Gastrocnemius medialis (tissue), 4 donors: ENCODE results near the gene TMCC3. TPM values are rescaled to one million over a fixed set of nuclear protein-coding genes. Genes with fewer than 3 reads are reported as not detected.
"Not testable (repeated sequence)": the region's sequence is repeated elsewhere in the genome, so short reads cannot be mapped to it uniquely, and the experiment has no call there.

Experiments used
- ATAC-seq, 2 donors: fragments of 150-250 bp; one replicate each; pipeline ENCODE4 v1.9.1; 2016
- DNase-seq, 2 donors: peaks; one replicate each; pipeline ENCODE4 v3.0.0-alpha.2; 2019
- H3K27ac ChIP-seq, 4 donors: fragments of 200-600 bp; sonication (generic); 1 replicate in 1 of 4; 2 replicates in 3 of 4; pipeline ENCODE4 v1.5.1; 2016 to 2018; ENCODE audit warnings: mild to moderate bottlenecking in 2 of 4, moderate library complexity in 1 of 4
- H3K27me3 ChIP-seq, 3 donors: fragments of 200-600 bp; sonication (generic) in 2 of 3; 1 replicate in 1 of 3; 2 replicates in 2 of 3; pipeline versions ENCODE4 v1.5.1 to v1.6.0; 2016 to 2019; ENCODE audit warnings: mild to moderate bottlenecking in 1 of 3, moderate library complexity in 1 of 3
- H3K36me3 ChIP-seq, 2 donors: fragments of 200-600 bp; sonication (generic) in 1 of 2; one replicate each; pipeline ENCODE4 v1.5.1; 2017 to 2018
- H3K4me1 ChIP-seq, 2 donors: fragments of 200-600 bp; sonication (generic) in 1 of 2; one replicate each; pipeline ENCODE4 v1.5.1; 2016 to 2017; ENCODE audit warnings: mild to moderate bottlenecking in 2 of 2
- H3K4me3 ChIP-seq, 4 donors: fragments of 200-600 bp; sonication (generic) in 3 of 4; 1 replicate in 1 of 4; 2 replicates in 3 of 4; pipeline ENCODE4 v1.5.1; 2016 to 2019; ENCODE audit warnings: mild to moderate bottlenecking in 2 of 4
- H3K9me3 ChIP-seq, 3 donors: fragments of 200-600 bp; sonication (generic) in 2 of 3; 1 replicate in 1 of 3; 2 replicates in 2 of 3; pipeline ENCODE4 v1.5.1; 2016 to 2019
- CTCF ChIP-seq, 5 experiments: fragments of 450-650 bp in 3 of 5; fragments of 200-600 bp in 2 of 5; sonication (generic) in 2 of 5; IDR thresholded peaks in 4 of 5; conservative IDR thresholded peaks in 1 of 5; 1 replicate in 4 of 5; 2 replicates in 1 of 5; pipeline ENCODE4 v1.5.1; 2016 to 2019; ENCODE audit warnings: antibody characterized with exemption in 5 of 5, mild to moderate bottlenecking in 3 of 5, moderate library complexity in 3 of 5
- POLR2A ChIP-seq, 2 donors: fragments of 450-650 bp; IDR thresholded peaks; one replicate each; pipeline ENCODE4 v1.6.1; 2017; ENCODE audit warnings: antibody characterized with exemption in 2 of 2, mild to moderate bottlenecking in 2 of 2, moderate library complexity in 2 of 2
- in situ Hi-C, 4 donors: fragments of 200-750 bp; cut with MboI; loops; one replicate each; pipeline versions ENCODE4 v1.15.0 to v1.8.0; 2017; ENCODE audit warnings: low sequenced_read_pairs in 4 of 4
- intact Hi-C: fragments of 100-400 bp; cut with DNase I; formaldehyde crosslinking; loops from one replicate; pipeline ENCODE4 v1.15.1; 2023; ENCODE audit warnings: low total_unique reads
- total RNA-seq, 4 donors: library from RNA; depleted of rRNA; stranded (reverse); fragments of >200 nt; gene quantifications; one replicate each; pipeline versions ENCODE4 v1.1.0 to v1.2.3, GENCODE V29; 2016

TMCC3 gene
- total RNA-seq, 4 donors from 2014 or later = 17.2 to 51.6 (median 39.5) TPM

- no peak overlapping the region for H3K4me3 ChIP-seq
- in situ Hi-C loops = loop anchor here in 1 of 4 donors (5.0 kb wide), 1 partner anchor 51 kb away; no protein-coding TSS in a partner anchor
- DNase-seq (peak; percentile 38 to 88), ATAC-seq (peak; percentile 72 to 94)
- peak overlapping the region; percentile 35 to 78 (median 61) for H3K27ac ChIP-seq
- H3K9me3 ChIP-seq = no peaks in the 10 kb centered on the region
- no peaks in the 10 kb centered on the region for H3K36me3 ChIP-seq
- peaks cover 65 to 69% of the 10 kb centered on the region in 2 donors for H3K4me1 ChIP-seq
- no peak for TF ChIP-seq POLR2A (IDR thresholded peaks at IDR 0.05)
- TF ChIP-seq CTCF (IDR thresholded peaks at IDR 0.05 in 4 of 5, conservative IDR thresholded peaks at IDR 0.05 in 1 of 5) = no peak
- no peaks in the 10 kb centered on the region for H3K27me3 ChIP-seq
- intact Hi-C loops = loop anchor here (5.0 kb wide), 1 partner anchor 116 kb away; no protein-coding TSS in a partner anchor
Measured at GRCh38 chr12:94596596-94596995, 53.8 kb downstream of the TMCC3 start.

- no peaks in the 10 kb centered on the region for H3K27me3 ChIP-seq
- intact Hi-C loops = loop anchor here (5.0 kb wide), 1 partner anchor 117 kb away; no protein-coding TSS in a partner anchor
- ATAC-seq (no peak), DNase-seq (no peak)
- H3K27ac ChIP-seq = peak overlapping the region in 3 of 4 donors; percentile 52 to 72 (median 58)
- TF ChIP-seq CTCF (IDR thresholded peaks at IDR 0.05 in 4 of 5, conservative IDR thresholded peaks at IDR 0.05 in 1 of 5) (no peak), POLR2A (IDR thresholded peaks at IDR 0.05) (no peak)
- in situ Hi-C loops = loop anchor here in 1 of 4 donors (5.0 kb wide), 1 partner anchor 52 kb away; no protein-coding TSS in a partner anchor
- peaks cover 57 to 67% of the 10 kb centered on the region in 2 donors for H3K4me1 ChIP-seq
- no peak overlapping the region for H3K4me3 ChIP-seq
- no peaks in the 10 kb centered on the region for H3K9me3 ChIP-seq
- H3K36me3 ChIP-seq = no peaks in the 10 kb centered on the region
Measured at GRCh38 chr12:94595152-94595551, 55.2 kb downstream of the TMCC3 start.

GRCh38 chr12:94594443-94594825 is 55.9 kb downstream of the TMCC3 start:
- in situ Hi-C loops = no loop called here
- H3K36me3 ChIP-seq = no peaks in the 10 kb centered on the region
- no peak overlapping the region for H3K4me3 ChIP-seq
- intact Hi-C loops = no loop called here
- H3K27me3 ChIP-seq = no peaks in the 10 kb centered on the region
- ATAC-seq (no peak), DNase-seq (no peak)
- H3K4me1 ChIP-seq = peaks cover 50 to 67% of the 10 kb centered on the region in 2 donors
- no peak for TF ChIP-seq CTCF (IDR thresholded peaks at IDR 0.05 in 4 of 5, conservative IDR thresholded peaks at IDR 0.05 in 1 of 5)
- TF ChIP-seq POLR2A (IDR thresholded peaks at IDR 0.05) = no peak
- peak overlapping the region; percentile 52 to 72 (median 60) for H3K27ac ChIP-seq
- no peaks in the 10 kb centered on the region for H3K9me3 ChIP-seq

GRCh38 chr12:94593822-94594442 is 56.4 kb downstream of the TMCC3 start:
- ATAC-seq (peak in 1 of 2 donors; percentile 42), DNase-seq (no peak)
- Histone ChIP-seq H3K9me3 (no peaks in the 10 kb centered on the region), H3K27ac (peak overlapping the region; percentile 52 to 72 (median 60)), H3K36me3 (no peaks in the 10 kb centered on the region), H3K4me1 (peaks cover 50 to 72% of the 10 kb centered on the region in 2 donors), H3K27me3 (no peaks in the 10 kb centered on the region), H3K4me3 (no peak overlapping the region)
- no peak for TF ChIP-seq CTCF (IDR thresholded peaks at IDR 0.05 in 4 of 5, conservative IDR thresholded peaks at IDR 0.05 in 1 of 5)
- no peak for TF ChIP-seq POLR2A (IDR thresholded peaks at IDR 0.05)
- in situ Hi-C loops (no loop called here), intact Hi-C loops (no loop called here)

GRCh38 chr12:94592723-94593122 is 57.6 kb downstream of the TMCC3 start:
- Histone ChIP-seq H3K27ac (peak overlapping the region in 2 of 4 donors; percentile 58 to 72), H3K4me1 (peaks cover 58 to 78% of the 10 kb centered on the region in 2 donors)
- H3K27me3 ChIP-seq, H3K9me3 ChIP-seq, H3K4me3 ChIP-seq, intact Hi-C loops, DNase-seq, in situ Hi-C loops, ATAC-seq, H3K36me3 ChIP-seq: not testable (repeated sequence)
